OCI-LY7 (cell line): ENCODE measurements around the gene RPGRIP1L. TPM values are rescaled to one million over a fixed set of nuclear protein-coding genes. Genes with fewer than 3 reads are reported as not detected.

Experiments used
- BruUV-seq: library from RNA; stranded (reverse); fragments of 400-500 nt; replicated peaks from 2 replicates; lab custom pipeline; 2021; lab: Mats Ljungman, UMichigan
- CTCF ChIA-PET: fragments of 300-600 bp; sonication (Branson Sonifier 250); formaldehyde crosslinking; loops from one replicate; lab custom pipeline; 2022; ENCODE audit warnings: antibody characterized with exemption; ENCODE audit not compliant: unreplicated experiment; lab: Charles Lee
- POLR2A ChIA-PET: fragments of 300-600 bp; sonication (Branson Sonifier 250); formaldehyde crosslinking; loops from one replicate; lab custom pipeline; 2022; ENCODE audit warnings: antibody characterized with exemption; lab: Charles Lee
- DNase-seq: peaks from one replicate; pipeline ENCODE4 v3.0.0-alpha.2; 2015; ENCODE audit warnings: low spot score
- H2AFZ ChIP-seq: fragments of 200-600 bp; sonication (generic), shearing (Covaris generic); 2 replicates; pipeline ENCODE4 v1.6.1; 2014; ENCODE audit warnings: mild to moderate bottlenecking, antibody characterized with exemption, low read length, moderate library complexity
- H3K27ac ChIP-seq: fragments of 200-600 bp; sonication (generic); 2 replicates; pipeline ENCODE4 v1.5.1; 2014; ENCODE audit warnings: mixed run types, low read depth, mild to moderate bottlenecking, moderate library complexity, low read length, inconsistent platforms; ENCODE audit not compliant: poor library complexity, severe bottlenecking
- H3K36me3 ChIP-seq: fragments of 200-600 bp; sonication (generic); 2 replicates; pipeline ENCODE4 v1.6.1; 2014; ENCODE audit warnings: mild to moderate bottlenecking, antibody characterized with exemption, low read length, moderate library complexity, mixed read lengths; ENCODE audit not compliant: insufficient read depth
- H3K4me1 ChIP-seq: fragments of 200-600 bp; sonication (generic); 2 replicates; pipeline ENCODE4 v1.5.1; 2014; ENCODE audit warnings: mild to moderate bottlenecking, low read length; ENCODE audit not compliant: insufficient read depth, poor library complexity, severe bottlenecking
- H3K4me2 ChIP-seq: fragments of 200-600 bp; sonication (generic); 2 replicates; pipeline ENCODE4 v1.6.1; 2014; ENCODE audit warnings: mild to moderate bottlenecking, low read length
- H3K4me3 ChIP-seq: fragments of 200-600 bp; sonication (generic); 2 replicates; pipeline ENCODE4 v1.5.1; 2014; ENCODE audit warnings: mild to moderate bottlenecking, low read depth, low read length; ENCODE audit not compliant: poor library complexity, severe bottlenecking
- H3K79me2 ChIP-seq: fragments of 200-600 bp; sonication (generic); 2 replicates; pipeline ENCODE4 v1.6.1; 2016; ENCODE audit warnings: low read depth, mild to moderate bottlenecking, low read length, moderate library complexity, mixed read lengths; ENCODE audit not compliant: insufficient read depth
- H3K9me2 ChIP-seq: fragments of 200-600 bp; sonication (generic); 2 replicates; pipeline ENCODE4 v1.6.1; 2016; ENCODE audit warnings: mild to moderate bottlenecking, low read length, mixed read lengths; ENCODE audit not compliant: insufficient read depth
- H3K9me3 ChIP-seq: fragments of 200-600 bp; sonication (generic); 2 replicates; pipeline ENCODE4 v1.6.1; 2014; ENCODE audit warnings: mild to moderate bottlenecking, mixed run types, low read length, mixed read lengths
- H4K20me1 ChIP-seq: fragments of 200-600 bp; sonication (generic); 2 replicates; pipeline ENCODE4 v1.6.1; 2014; ENCODE audit warnings: mild to moderate bottlenecking, antibody characterized with exemption, low read length, moderate library complexity, mixed read lengths; ENCODE audit not compliant: insufficient read depth
- CTCF ChIP-seq: fragments of 200-600 bp; sonication (generic); conservative IDR thresholded peaks from 2 replicates; pipeline ENCODE4 v1.5.1; 2014; ENCODE audit warnings: mild to moderate bottlenecking, antibody characterized with exemption, low read length, moderate library complexity, mixed read lengths
- EZH2phosphoT487 ChIP-seq: fragments of 200-600 bp; sonication (generic); IDR thresholded peaks from 2 replicates; pipeline ENCODE4 v1.6.1; 2018; ENCODE audit warnings: low read depth, borderline replicate concordance, mild to moderate bottlenecking, mixed run types, antibody characterized with exemption, low read length, moderate library complexity, mixed read lengths
- intact Hi-C: fragments of 100-400 bp; cut with micrococcal nuclease; formaldehyde crosslinking; loops from one replicate; pipeline ENCODE4 v1.10.0; 2022; ENCODE audit not compliant: unreplicated experiment
- total RNA-seq, 2 experiments: library from RNA; depleted of rRNA in 1 of 2; stranded (reverse); fragments of >200 nt in 1 of 2; shearing (Covaris generic) in 1 of 2; gene quantifications; 2 replicates each; pipeline ENCODE4 v1.2.3, GENCODE V29; 2014 to 2022

RPGRIP1L gene
- total RNA-seq, 2 experiments from 2014 or later = 12.7 to 15.4 TPM

- no peak overlapping the region for H3K4me2 ChIP-seq
- H3K4me3 ChIP-seq = no peak overlapping the region
- no peak for DNase-seq
- no peak overlapping the region for H3K27ac ChIP-seq
- peaks cover 6% of the 10 kb centered on the region; the same call in 1 of the 2 replicates for H3K36me3 ChIP-seq
- H3K4me1 ChIP-seq = no peaks in the 10 kb centered on the region
- H3K79me2 ChIP-seq = no peaks in the 10 kb centered on the region
- no peaks in the 10 kb centered on the region for H3K9me2 ChIP-seq
- H2AFZ ChIP-seq = no peak overlapping the region
- CTCF ChIA-PET = no interaction called here
- no peaks in the 10 kb centered on the region for H4K20me1 ChIP-seq
- no peak for TF ChIP-seq EZH2phosphoT487
- no peak for TF ChIP-seq CTCF
- intact Hi-C loops = no loop called here
- POLR2A ChIA-PET = interaction anchor here (0.6 to 1.4 kb wide), 4 partner anchors 22 to 72 kb away, joined by 3 read pairs; no protein-coding TSS in a partner anchor
- H3K9me3 ChIP-seq = no peaks in the 10 kb centered on the region
- no TSS peak for BruUV-seq
Measured at GRCh38 chr16:53678155-53678554, 25.5 kb downstream of the RPGRIP1L start.

- H3K4me2 ChIP-seq = no peak overlapping the region
- CTCF ChIA-PET = no interaction called here
Measured at GRCh38 chr16:53673189-53673588, 30.5 kb downstream of the RPGRIP1L start.

More at GRCh38 chr16:53673189-53673588, 30.5 kb downstream of the RPGRIP1L start:
- intact Hi-C loops = no loop called here
- no peak for TF ChIP-seq CTCF
- TF ChIP-seq EZH2phosphoT487 = no peak
- Histone ChIP-seq H3K79me2 (no peaks in the 10 kb centered on the region), H3K9me3 (no peaks in the 10 kb centered on the region), H4K20me1 (no peaks in the 10 kb centered on the region), H2AFZ (no peak overlapping the region), H3K36me3 (no peaks in the 10 kb centered on the region), H3K4me3 (no peak overlapping the region), H3K4me1 (no peaks in the 10 kb centered on the region), H3K27ac (no peak overlapping the region), H3K9me2 (no peaks in the 10 kb centered on the region)
- no TSS peak for BruUV-seq
- no peak for DNase-seq
- POLR2A ChIA-PET = no interaction called here
